SK-N-SH (cell line): ENCODE measurements around the gene MUC5B. TPM values are rescaled to one million over a fixed set of nuclear protein-coding genes. Genes with fewer than 3 reads are reported as not detected.

Experiments used
- CTCF ChIA-PET: fragments of 300-600, 350-600 bp; formaldehyde crosslinking; extraction: SDS; loops from one replicate; lab custom pipeline; 2021; lab: Yijun Ruan, JAX
- POLR2A ChIA-PET: fragments of 350-600 bp; sonication (Branson Sonifier 250); formaldehyde crosslinking; extraction: SDS; loops from one replicate; lab custom pipeline; 2020; ENCODE audit warnings: antibody characterized with exemption, inconsistent platforms; lab: Yijun Ruan, JAX
- DNase-seq: peaks from one replicate; pipeline ENCODE4 v3.0.0; 2012
- H2AFZ ChIP-seq: fragments of 200-600 bp; sonication (generic); 2 replicates; pipeline ENCODE4 v1.8.1; 2016; ENCODE audit warnings: antibody characterized with exemption, mild to moderate bottlenecking, low read depth
- H3F3A ChIP-seq: fragments of 200-600 bp; sonication (generic); replicated peaks from 2 replicates; pipeline ENCODE3; 2016; ENCODE audit warnings: antibody characterized with exemption, mild to moderate bottlenecking; ENCODE audit not compliant: insufficient read depth
- H3K27ac ChIP-seq, 2 experiments: fragments of 200-500 bp in 1 of 2; fragments of 200-600 bp in 1 of 2; sonication (Bioruptor generic) in 1 of 2; sonication (generic), shearing (Covaris generic) in 1 of 2; 2 replicates each; pipeline versions ENCODE4 v1.5.1 to v1.6.1; 2014 to 2016; ENCODE audit warnings: low read depth in 2 of 2, inconsistent platforms in 1 of 2, low read length in 1 of 2, mild to moderate bottlenecking in 1 of 2, mixed read lengths in 1 of 2
- H3K27me3 ChIP-seq: fragments of 200-600 bp; sonication (generic), shearing (Covaris generic); 2 replicates; pipeline ENCODE4 v1.6.1; 2016; ENCODE audit warnings: mixed run types; ENCODE audit not compliant: insufficient read depth
- H3K36me3 ChIP-seq, 2 experiments: fragments of 200-500 bp in 1 of 2; fragments of 200-600 bp in 1 of 2; sonication (Bioruptor generic) in 1 of 2; sonication (generic) in 1 of 2; replicated peaks in 1 of 2; 2 replicates each; pipeline versions ENCODE3 to v1.5.1; 2014 to 2016; ENCODE audit warnings: low read length in 1 of 2, mild to moderate bottlenecking in 1 of 2; ENCODE audit not compliant: insufficient read depth in 2 of 2, control insufficient read depth in 1 of 2
- H3K4me1 ChIP-seq, 2 experiments: fragments of 200-500 bp in 1 of 2; fragments of 200-600 bp in 1 of 2; sonication (Bioruptor generic) in 1 of 2; sonication (generic), shearing (Covaris generic) in 1 of 2; 2 replicates each; pipeline versions ENCODE4 v1.5.1 to v1.6.1; 2014 to 2016; ENCODE audit warnings: low read depth in 1 of 2, low read length in 1 of 2, mixed run types in 1 of 2; ENCODE audit not compliant: insufficient read depth in 2 of 2, control insufficient read depth in 1 of 2
- H3K4me2 ChIP-seq: fragments of 200-600 bp; sonication (generic), shearing (Covaris generic); 2 replicates; pipeline ENCODE4 v1.6.1; 2017; ENCODE audit warnings: mixed run types
- H3K4me3 ChIP-seq, 2 experiments: fragments of 200-500 bp in 1 of 2; fragments of 200-600 bp in 1 of 2; sonication (Bioruptor generic) in 1 of 2; sonication (generic), shearing (Covaris generic) in 1 of 2; 2 replicates each; pipeline versions ENCODE4 v1.5.1 to v1.8.1; 2014 to 2016; ENCODE audit warnings: low read depth in 2 of 2, inconsistent platforms in 1 of 2, low read length in 1 of 2, mild to moderate bottlenecking in 1 of 2, mixed read lengths in 1 of 2, moderate library complexity in 1 of 2
- H3K79me2 ChIP-seq: fragments of 200-600 bp; sonication (generic); 2 replicates; pipeline ENCODE4 v1.8.1; 2017; ENCODE audit warnings: mild to moderate bottlenecking; ENCODE audit not compliant: insufficient read depth
- H3K9ac ChIP-seq: fragments of 200-600 bp; sonication (generic); 2 replicates; pipeline ENCODE4 v1.6.1; 2017; ENCODE audit warnings: mixed run types
- H3K9me2 ChIP-seq: fragments of 200-600 bp; sonication (generic); 2 replicates; pipeline ENCODE4 v1.6.1; 2017; ENCODE audit warnings: mixed run types
- H3K9me3 ChIP-seq: fragments of 200-600 bp; sonication (generic); 2 replicates; pipeline ENCODE4 v1.6.1; 2017; ENCODE audit warnings: mixed run types, mild to moderate bottlenecking, moderate library complexity
- H4K20me1 ChIP-seq: fragments of 200-600 bp; sonication (generic); 2 replicates; pipeline ENCODE4 v1.6.1; 2017; ENCODE audit warnings: mild to moderate bottlenecking, mixed run types; ENCODE audit not compliant: insufficient read depth
- FOXM1 ChIP-seq: IDR thresholded peaks from 2 replicates; pipeline ENCODE4 v1.4.0; 2012; ENCODE audit warnings: low read depth, mild to moderate bottlenecking
- GABPA ChIP-seq: IDR thresholded peaks from 2 replicates; pipeline ENCODE4 v1.4.0; 2012; ENCODE audit warnings: low read depth, mild to moderate bottlenecking
- GATA2 ChIP-seq: sonication (generic); formaldehyde crosslinking; IDR thresholded peaks from 2 replicates; pipeline ENCODE4 v1.5.0; 2020; ENCODE audit warnings: mild to moderate bottlenecking, missing genetic modification reagents
- JUND ChIP-seq: IDR thresholded peaks from 2 replicates; pipeline ENCODE4 v1.4.0; 2012
- MEF2A ChIP-seq: IDR thresholded peaks from 2 replicates; pipeline ENCODE4 v1.4.0; 2012; ENCODE audit warnings: low read depth, borderline replicate concordance
- NRF1 ChIP-seq: IDR thresholded peaks from 2 replicates; pipeline ENCODE4 v1.6.1; 2012; ENCODE audit warnings: low read depth, mild to moderate bottlenecking, low read length
- POLR2AphosphoS5 ChIP-seq: IDR thresholded peaks from 2 replicates; pipeline ENCODE4 v1.6.1; 2012; ENCODE audit warnings: low read depth, low read length
- RAD21 ChIP-seq: IDR thresholded peaks from 2 replicates; pipeline ENCODE4 v1.6.1; 2012; ENCODE audit warnings: mild to moderate bottlenecking, low read length
- RCOR1 ChIP-seq: fragments of 150-350 bp; IDR thresholded peaks from 2 replicates; pipeline ENCODE4 v1.6.1; 2017; ENCODE audit warnings: antibody characterized with exemption, low read length
- RFX5 ChIP-seq: IDR thresholded peaks from 2 replicates; pipeline ENCODE4 v1.6.1; 2012; ENCODE audit warnings: mild to moderate bottlenecking, improper control_type of control experiment, low read length
- WGBS: methylation state at CpG from one replicate; pipeline ENCODE4 v1.1.6; 2017; ENCODE audit warnings: low lambda C conversion rate; 5-methylcytosine and 5-hydroxymethylcytosine counted together
- polyA plus RNA-seq, 3 experiments: library from polyadenylated mRNA; depleted of rRNA; stranded (reverse); fragments of >200 nt; gene quantifications; 2 replicates each; pipeline ENCODE4 v1.2.3, GENCODE V29; 2012
- TF ChIP-seq, protein P1 (sequence below): fragments of 150-350 bp; IDR thresholded peaks from 2 replicates; pipeline ENCODE4 v1.6.1; 2017; ENCODE audit warnings: antibody characterized with exemption, low read length, low read depth, borderline replicate concordance
- TF ChIP-seq, protein P2 (sequence below): IDR thresholded peaks from 2 replicates; pipeline ENCODE4 v1.4.0; 2012; ENCODE audit warnings: low read depth, borderline replicate concordance
- TF ChIP-seq, protein P3 (sequence below): IDR thresholded peaks from 2 replicates; pipeline ENCODE4 v1.4.0; 2012; ENCODE audit warnings: low read depth, borderline replicate concordance

Gene MUC5B
- polyA plus RNA-seq, 1 of the 3 experiments (the other 2 are of a cell fraction): not detected

DNA sequence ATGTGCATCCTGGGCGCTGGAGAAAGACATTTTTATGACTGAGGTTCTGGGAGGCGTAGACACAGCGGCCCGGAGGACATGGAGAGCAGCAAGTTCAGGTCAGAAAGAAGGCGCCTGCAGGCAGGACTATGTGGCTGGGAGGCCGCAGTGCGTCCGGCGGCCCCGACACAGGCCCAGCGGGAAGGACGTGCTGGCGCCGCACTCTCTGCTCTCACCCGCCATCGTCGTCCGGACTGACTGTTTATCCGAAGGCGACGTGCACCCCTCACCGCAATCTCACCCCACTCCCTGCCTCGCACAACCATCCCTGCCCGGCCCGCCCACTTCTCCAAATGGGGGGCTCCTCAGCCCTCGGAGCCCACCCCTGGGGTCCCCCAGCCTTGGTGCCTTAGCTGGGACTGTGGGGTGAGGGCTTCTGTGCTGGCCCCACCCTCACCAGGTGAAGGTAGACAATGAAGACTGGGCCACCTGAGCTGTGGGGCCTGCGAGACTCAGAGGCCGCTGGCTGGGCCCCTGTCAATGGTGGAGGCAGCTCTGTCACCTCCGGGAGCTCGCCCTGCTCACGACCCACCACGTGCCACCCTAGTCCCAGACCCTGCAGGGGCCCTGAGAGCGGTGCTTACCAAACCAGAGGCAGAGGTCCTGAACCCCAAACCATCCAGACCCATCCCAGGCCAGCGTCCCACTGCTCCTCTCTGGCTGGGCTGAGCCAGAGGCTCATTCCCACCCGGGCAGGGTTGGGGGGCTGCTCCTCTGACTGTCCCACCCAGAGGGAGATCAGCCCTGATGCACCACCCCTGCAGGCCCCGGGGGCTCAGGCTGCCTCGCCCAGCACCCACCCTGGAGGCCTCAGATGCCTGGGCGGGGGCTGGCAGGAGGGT is 16.2 kb upstream of the MUC5B start:
- Histone ChIP-seq H4K20me1 (no peaks in the 10 kb centered on the region), H3K27me3 (no peaks in the 10 kb centered on the region), H2AFZ (no peak overlapping the region), H3K36me3 (no peaks in the 10 kb centered on the region), H3K4me3 (no peak overlapping the region), H3K4me1 (no peaks in the 10 kb centered on the region; a peak in 1 of 4 replicates), H3K27ac (no peak overlapping the region), H3K79me2 (no peaks in the 10 kb centered on the region), H3F3A (no peaks in the 10 kb centered on the region), H3K9me2 (no peaks in the 10 kb centered on the region), H3K4me2 (no peak overlapping the region), H3K9me3 (peaks cover 5% of the 10 kb centered on the region; the same call in 1 of the 2 replicates), H3K9ac (no peak overlapping the region)
- ChIA-PET CTCF (no interaction called here), POLR2A (no interaction called here)
- TF ChIP-seq, protein P1, sequence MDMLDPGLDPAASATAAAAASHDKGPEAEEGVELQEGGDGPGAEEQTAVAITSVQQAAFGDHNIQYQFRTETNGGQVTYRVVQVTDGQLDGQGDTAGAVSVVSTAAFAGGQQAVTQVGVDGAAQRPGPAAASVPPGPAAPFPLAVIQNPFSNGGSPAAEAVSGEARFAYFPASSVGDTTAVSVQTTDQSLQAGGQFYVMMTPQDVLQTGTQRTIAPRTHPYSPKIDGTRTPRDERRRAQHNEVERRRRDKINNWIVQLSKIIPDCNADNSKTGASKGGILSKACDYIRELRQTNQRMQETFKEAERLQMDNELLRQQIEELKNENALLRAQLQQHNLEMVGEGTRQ: no peak
- TF ChIP-seq RCOR1 (no peak), POLR2AphosphoS5 (no peak), NRF1 (no peak), JUND (no peak), RFX5 (no peak), RAD21 (no peak), GABPA (no peak), GATA2 (no peak), MEF2A (no peak), FOXM1 (no peak)
- TF ChIP-seq, protein P2, sequence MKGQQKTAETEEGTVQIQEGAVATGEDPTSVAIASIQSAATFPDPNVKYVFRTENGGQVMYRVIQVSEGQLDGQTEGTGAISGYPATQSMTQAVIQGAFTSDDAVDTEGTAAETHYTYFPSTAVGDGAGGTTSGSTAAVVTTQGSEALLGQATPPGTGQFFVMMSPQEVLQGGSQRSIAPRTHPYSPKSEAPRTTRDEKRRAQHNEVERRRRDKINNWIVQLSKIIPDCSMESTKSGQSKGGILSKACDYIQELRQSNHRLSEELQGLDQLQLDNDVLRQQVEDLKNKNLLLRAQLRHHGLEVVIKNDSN: no peak
- TF ChIP-seq, protein P3, sequence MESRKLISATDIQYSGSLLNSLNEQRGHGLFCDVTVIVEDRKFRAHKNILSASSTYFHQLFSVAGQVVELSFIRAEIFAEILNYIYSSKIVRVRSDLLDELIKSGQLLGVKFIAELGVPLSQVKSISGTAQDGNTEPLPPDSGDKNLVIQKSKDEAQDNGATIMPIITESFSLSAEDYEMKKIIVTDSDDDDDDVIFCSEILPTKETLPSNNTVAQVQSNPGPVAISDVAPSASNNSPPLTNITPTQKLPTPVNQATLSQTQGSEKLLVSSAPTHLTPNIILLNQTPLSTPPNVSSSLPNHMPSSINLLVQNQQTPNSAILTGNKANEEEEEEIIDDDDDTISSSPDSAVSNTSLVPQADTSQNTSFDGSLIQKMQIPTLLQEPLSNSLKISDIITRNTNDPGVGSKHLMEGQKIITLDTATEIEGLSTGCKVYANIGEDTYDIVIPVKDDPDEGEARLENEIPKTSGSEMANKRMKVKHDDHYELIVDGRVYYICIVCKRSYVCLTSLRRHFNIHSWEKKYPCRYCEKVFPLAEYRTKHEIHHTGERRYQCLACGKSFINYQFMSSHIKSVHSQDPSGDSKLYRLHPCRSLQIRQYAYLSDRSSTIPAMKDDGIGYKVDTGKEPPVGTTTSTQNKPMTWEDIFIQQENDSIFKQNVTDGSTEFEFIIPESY: no peak
- peak; percentile 15 for DNase-seq
- 85% methylated on average over 30 of the region's 38 CpGs for WGBS
